SK-N-SH treated with all-trans-retinoic acid at 6 μM for 48 hours (cell line): ENCODE measurements around the gene NUMB.

Experiments used
- ATAC-seq: fragments of 200-7000 bp; cut with Tn5 transposase; 3 replicates; pipeline ENCODE4 v1.9.1; 2020; ENCODE audit warnings: mild to moderate bottlenecking, moderate library complexity
- ARNTL ChIP-seq: fragments of 450-650 bp; formaldehyde crosslinking; IDR thresholded peaks from 2 replicates; pipeline ENCODE4 v1.5.0; 2020; ENCODE audit warnings: low read depth, mild to moderate bottlenecking, moderate library complexity, borderline replicate concordance
- BACH2 ChIP-seq: fragments of 250-450 bp; sonication (Bioruptor Pico); IDR thresholded peaks from 2 replicates; pipeline ENCODE4 v1.9.0; 2021; ENCODE audit warnings: mild to moderate bottlenecking, borderline replicate concordance
- CSDC2 ChIP-seq: fragments of 250-450 bp; sonication (Bioruptor Pico); IDR thresholded peaks from 2 replicates; pipeline ENCODE4 v1.5.0; 2020; ENCODE audit warnings: mild to moderate bottlenecking, moderate library complexity
- CSRNP3 ChIP-seq: fragments of 250-450 bp; sonication (Bioruptor Pico); IDR thresholded peaks from 2 replicates; pipeline ENCODE4 v1.5.1; 2021; ENCODE audit warnings: mild to moderate bottlenecking, moderate library complexity
- ESRRG ChIP-seq: fragments of 250-450 bp; sonication (Bioruptor Pico); IDR thresholded peaks from 2 replicates; pipeline ENCODE4 v1.6.1; 2021; ENCODE audit warnings: mild to moderate bottlenecking
- GLIS3 ChIP-seq: fragments of 250-450 bp; sonication (Bioruptor Pico); IDR thresholded peaks from 2 replicates; pipeline ENCODE4 v1.5.0; 2020; ENCODE audit warnings: mild to moderate bottlenecking, moderate library complexity
- ISL1 ChIP-seq: fragments of 250-450 bp; sonication (Bioruptor Pico); IDR thresholded peaks from 2 replicates; pipeline ENCODE4 v2.1.2; 2022; ENCODE audit warnings: mild to moderate bottlenecking, moderate library complexity
- OSR1 ChIP-seq: fragments of 250-450 bp; sonication (Bioruptor Pico); IDR thresholded peaks from 2 replicates; pipeline ENCODE4 v1.8.0; 2022; ENCODE audit warnings: moderate library complexity, mild to moderate bottlenecking, inconsistent platforms
- PATZ1 ChIP-seq: fragments of 250-450 bp; sonication (Bioruptor Pico); IDR thresholded peaks from 2 replicates; pipeline ENCODE4 v1.8.0; 2020; ENCODE audit warnings: mild to moderate bottlenecking, moderate library complexity, borderline replicate concordance
- POU6F1 ChIP-seq: fragments of 250-450 bp; sonication (Bioruptor Pico); IDR thresholded peaks from 2 replicates; pipeline ENCODE4 v1.8.0; 2021; ENCODE audit warnings: low read depth, mild to moderate bottlenecking, moderate library complexity, borderline replicate concordance
- PPARA ChIP-seq: fragments of 250-450 bp; sonication (Bioruptor Pico); IDR thresholded peaks from 2 replicates; pipeline ENCODE4 v1.5.0; 2020; ENCODE audit warnings: mild to moderate bottlenecking, borderline replicate concordance
- RARB ChIP-seq: fragments of 250-450 bp; sonication (Bioruptor Pico); IDR thresholded peaks from 2 replicates; pipeline ENCODE4 v1.8.0; 2021; ENCODE audit warnings: mild to moderate bottlenecking, moderate library complexity
- SNAI2 ChIP-seq: fragments of 250-450 bp; sonication (Bioruptor Pico); IDR thresholded peaks from 2 replicates; pipeline ENCODE4 v1.5.0; 2020; ENCODE audit warnings: mild to moderate bottlenecking, moderate library complexity
- TCF4 ChIP-seq: fragments of 250-450 bp; sonication (Bioruptor Pico); IDR thresholded peaks from 2 replicates; pipeline ENCODE4 v1.8.0; 2021; ENCODE audit warnings: mild to moderate bottlenecking, moderate library complexity, borderline replicate concordance
- TOX ChIP-seq: fragments of 250-450 bp; sonication (Bioruptor Pico); IDR thresholded peaks from 2 replicates; pipeline ENCODE4 v1.8.0; 2021; ENCODE audit warnings: mild to moderate bottlenecking, moderate library complexity, borderline replicate concordance
- TSHZ2 ChIP-seq: fragments of 250-450 bp; sonication (Bioruptor Pico); IDR thresholded peaks from 2 replicates; pipeline ENCODE4 v1.5.0; 2020; ENCODE audit warnings: mild to moderate bottlenecking, moderate library complexity
- ZC3H10 ChIP-seq: fragments of 250-450 bp; sonication (Bioruptor Pico); IDR thresholded peaks from 2 replicates; pipeline ENCODE4 v1.5.1; 2021; ENCODE audit warnings: mild to moderate bottlenecking, moderate library complexity
- ZFP3 ChIP-seq: fragments of 250-450 bp; sonication (Bioruptor Pico); IDR thresholded peaks from 2 replicates; pipeline ENCODE4 v1.5.0; 2020; ENCODE audit warnings: mild to moderate bottlenecking, moderate library complexity
- ZFP30 ChIP-seq: fragments of 450-650 bp; formaldehyde crosslinking; IDR thresholded peaks from 2 replicates; pipeline ENCODE4 v1.5.0; 2022; ENCODE audit warnings: mild to moderate bottlenecking, moderate library complexity
- ZNF565 ChIP-seq: fragments of 450-650 bp; formaldehyde crosslinking; conservative IDR thresholded peaks from 2 replicates; pipeline ENCODE4 v1.5.0; 2020; ENCODE audit warnings: low read depth, mild to moderate bottlenecking, moderate library complexity
- ZNF70 ChIP-seq: fragments of 450-650 bp; formaldehyde crosslinking; IDR thresholded peaks from 2 replicates; pipeline ENCODE4 v1.5.0; 2020; ENCODE audit warnings: mild to moderate bottlenecking, moderate library complexity
- ZNF8 ChIP-seq: fragments of 450-650 bp; formaldehyde crosslinking; IDR thresholded peaks from 2 replicates; pipeline ENCODE4 v1.5.0; 2020; ENCODE audit warnings: mild to moderate bottlenecking, moderate library complexity

NUMB gene

GRCh38 chr14:73233564-73233963 is 224.8 kb downstream of the NUMB start:
- TF ChIP-seq GLIS3 (CRISPR knock-in tag) (no peak), ZFP30 (CRISPR knock-in tag) (no peak), ZC3H10 (no peak), CSDC2 (CRISPR knock-in tag) (no peak), ISL1 (CRISPR knock-in tag) (no peak), SNAI2 (no peak)
- no peak for ATAC-seq

- ATAC-seq = no peak
- TF ChIP-seq POU6F1 (CRISPR knock-in tag) = no peak
- no peak for TF ChIP-seq PATZ1 (CRISPR knock-in tag)
- TF ChIP-seq TOX (CRISPR knock-in tag) = no peak
- TF ChIP-seq ZNF70 (CRISPR knock-in tag) = no peak
- TF ChIP-seq RARB (CRISPR knock-in tag) = no peak
- TF ChIP-seq SNAI2 = no peak
- TF ChIP-seq ZFP3 (CRISPR knock-in tag) = no peak
Measured at GRCh38 chr14:73232984-73233383, 225.4 kb downstream of the NUMB start.

GRCh38 chr14:73231981-73232851 is 226.1 kb downstream of the NUMB start:
- peak; percentile 27 for ATAC-seq
- TF ChIP-seq SNAI2 = no peak
- TF ChIP-seq ZFP3 (CRISPR knock-in tag) = no peak
- TF ChIP-seq PATZ1 (CRISPR knock-in tag) = no peak
- no peak for TF ChIP-seq TCF4
- no peak for TF ChIP-seq OSR1 (CRISPR knock-in tag)
- no peak for TF ChIP-seq ISL1 (CRISPR knock-in tag)
- TF ChIP-seq ZNF8 = no peak
- TF ChIP-seq TOX (CRISPR knock-in tag) = no peak
- TF ChIP-seq ZNF565 (CRISPR knock-in tag) = no peak
- TF ChIP-seq TSHZ2 (CRISPR knock-in tag) = no peak
- no peak for TF ChIP-seq BACH2 (CRISPR knock-in tag)
- TF ChIP-seq POU6F1 (CRISPR knock-in tag) = no peak
- no peak for TF ChIP-seq ARNTL (CRISPR knock-in tag)
- no peak for TF ChIP-seq PPARA (CRISPR knock-in tag)
- no peak for TF ChIP-seq CSRNP3 (CRISPR knock-in tag)
- no peak for TF ChIP-seq CSDC2 (CRISPR knock-in tag)
- TF ChIP-seq GLIS3 (CRISPR knock-in tag) = no peak
- no peak for TF ChIP-seq ESRRG
- no peak for TF ChIP-seq ZNF70 (CRISPR knock-in tag)
- no peak for TF ChIP-seq RARB (CRISPR knock-in tag)
